ENCODE results near the gene DNLZ.

Gene DNLZ

GRCh38 chr9:136377341-136378169 lies 14.0 kb upstream of the DNLZ start:
- H3K27ac ChIP-seq = no peak overlapping the region
- no peak for DNase-seq (ENCODE audit: low read depth, low spot score)

GRCh38 chr9:136376457-136376856 lies 12.9 kb upstream of the DNLZ start:
- no peak for DNase-seq (ENCODE audit: low read depth, low spot score)
- no peak overlapping the region for H3K27ac ChIP-seq

DNA sequence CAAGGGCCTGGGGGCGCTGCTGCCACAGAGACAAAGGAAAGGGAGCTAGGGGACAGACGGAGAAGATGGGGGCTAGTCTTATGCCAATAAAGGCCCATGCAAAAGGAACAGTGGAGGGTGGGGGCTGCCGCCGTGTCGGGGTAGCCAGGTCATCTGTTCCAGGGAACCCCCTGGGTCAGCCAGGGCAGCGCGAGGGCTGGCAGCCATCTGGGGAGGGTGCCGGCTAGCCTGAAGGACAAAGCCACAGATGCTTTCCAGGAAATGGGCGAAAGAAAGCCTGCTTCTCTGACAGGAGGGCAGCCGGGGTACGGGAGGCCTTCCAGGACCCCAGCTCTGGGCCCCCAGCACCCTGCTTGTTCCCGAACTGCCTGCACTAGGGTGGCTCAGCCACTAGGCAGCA lies 11.6 kb upstream of the DNLZ start:
- H3K27ac ChIP-seq = no peak overlapping the region
- no peak for DNase-seq (ENCODE audit: low read depth, low spot score)

DNA sequence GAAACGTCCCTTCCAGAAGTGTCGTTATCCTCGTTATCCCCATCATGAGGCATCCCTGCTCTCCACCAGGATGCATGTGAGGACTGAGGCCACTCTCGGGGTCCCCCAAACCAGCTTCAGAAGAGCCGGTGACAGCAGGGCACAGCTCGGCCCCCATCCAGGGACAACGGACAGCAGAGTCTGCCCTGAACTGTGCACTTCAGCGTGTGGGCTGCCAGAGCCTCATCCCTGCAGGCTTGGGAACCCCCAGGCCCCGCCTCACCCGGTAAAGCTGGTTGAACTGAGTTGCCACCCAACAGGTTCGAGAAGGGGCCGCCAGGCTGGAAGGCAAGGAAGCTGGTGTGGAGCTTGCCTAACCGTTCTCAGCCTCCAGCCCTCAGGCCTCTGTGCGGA lies 10.6 kb upstream of the DNLZ start:
- no peak overlapping the region for H3K27ac ChIP-seq
- DNase-seq (ENCODE audit: low read depth, low spot score) = no peak

DNA sequence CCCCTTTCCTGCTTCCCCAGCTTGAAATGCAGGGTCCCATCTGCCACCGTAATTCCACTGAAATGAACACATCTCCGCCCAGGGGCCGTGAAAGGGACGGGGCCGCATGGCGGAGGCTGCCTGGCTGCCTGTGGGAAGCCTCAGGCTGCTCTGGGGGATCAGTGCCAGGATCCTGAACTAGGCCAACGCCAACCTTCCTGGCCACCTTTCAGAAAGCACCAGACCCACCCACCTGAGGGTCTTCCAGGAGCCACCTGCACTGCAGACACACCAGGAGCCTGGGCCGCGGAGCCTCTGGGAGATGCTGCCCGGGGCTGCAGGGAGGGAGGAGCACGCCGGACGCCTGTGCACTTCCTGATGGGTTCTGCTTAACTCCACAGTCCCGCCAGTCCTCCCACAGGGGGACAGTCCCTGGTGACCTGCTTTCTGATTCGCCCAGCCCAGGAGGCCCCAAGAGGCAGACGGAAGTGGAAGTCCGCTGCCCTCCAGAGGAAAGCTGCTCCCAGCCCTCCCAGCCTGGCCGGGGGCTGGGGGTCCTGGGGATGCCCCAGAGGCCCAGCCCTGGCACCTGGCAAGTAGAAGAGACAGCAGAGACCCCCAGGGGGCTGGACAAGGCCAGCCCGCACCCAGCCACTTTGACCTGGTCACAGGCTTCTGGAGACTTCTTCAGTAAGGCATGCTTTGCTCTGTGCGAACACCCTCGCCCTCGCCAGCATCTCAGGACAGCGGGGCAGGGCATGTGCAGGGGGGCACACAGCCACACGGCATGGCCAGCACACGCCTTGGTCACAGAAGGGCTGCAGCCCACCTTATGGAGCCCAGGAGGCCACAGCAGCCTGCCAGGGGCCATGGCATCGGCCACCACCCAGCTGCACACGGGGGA lies 10.0 kb upstream of the DNLZ start, which contains the start of gene CARD9:
Gene CARD9 (minus strand): TSS at position 370 of the 883 bp plus-strand sequence. CDS start 1,591 bp downstream, outside the sequence.
- peak within 1 kb of the TSS; percentile 19 for H3K27ac ChIP-seq
- no peak for DNase-seq (ENCODE audit: low read depth, low spot score)

- H3K27ac ChIP-seq = peak overlapping the region; percentile 19
- DNase-seq (ENCODE audit: low read depth, low spot score) = peak; percentile 39
These were observed 9.2 kb upstream of the DNLZ start for GRCh38 chr9:136372561-136373299.

DNA sequence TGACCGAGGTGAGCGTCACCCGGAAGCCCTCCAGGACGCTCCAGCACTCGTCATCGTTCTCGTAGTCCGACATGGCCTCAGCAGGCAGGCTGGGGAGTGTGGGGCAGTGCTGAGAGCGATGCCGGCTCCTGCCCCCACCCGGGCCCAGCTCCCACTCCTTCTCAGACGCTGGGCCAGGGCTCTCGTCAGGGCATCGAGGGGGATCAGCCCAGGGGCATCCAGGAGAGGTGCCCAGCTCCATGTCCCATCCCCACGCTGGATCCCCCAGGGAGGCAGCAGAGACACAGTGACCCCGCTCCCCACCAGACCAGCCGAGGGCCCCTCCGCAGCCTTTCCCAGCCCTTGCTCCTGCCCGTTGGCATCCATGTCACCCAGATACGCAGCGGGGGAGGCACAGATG lies 8.5 kb upstream of the DNLZ start:
- H3K27ac ChIP-seq = no peak overlapping the region
- DNase-seq (ENCODE audit: low read depth, low spot score) = no peak

DNA sequence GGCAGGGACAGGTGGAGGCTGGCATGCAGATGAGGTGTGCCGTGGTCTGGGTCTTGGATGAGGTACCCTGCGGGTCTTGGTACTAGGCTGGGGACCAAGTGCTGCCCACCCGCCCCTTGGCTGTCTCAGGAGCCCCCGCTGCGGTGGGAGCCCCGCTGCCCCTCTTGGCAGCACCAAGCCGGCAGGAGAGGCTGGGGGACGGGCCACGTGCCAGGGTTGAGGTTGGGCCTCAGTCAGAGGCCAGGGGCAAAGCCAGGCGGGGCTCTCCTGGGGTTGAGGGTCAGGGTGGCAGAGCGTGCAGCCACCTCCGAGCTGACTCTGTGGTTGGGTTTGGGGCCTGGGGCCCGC lies 8.0 kb upstream of the DNLZ start:
- DNase-seq (ENCODE audit: low read depth, low spot score) = no peak
- H3K27ac ChIP-seq = no peak overlapping the region

GRCh38 chr9:136370687-136371532 lies 7.4 kb upstream of the DNLZ start:
- no peak for DNase-seq (ENCODE audit: low read depth, low spot score)
- H3K27ac ChIP-seq = no peak overlapping the region

- no peak overlapping the region for H3K27ac ChIP-seq
- no peak for DNase-seq (ENCODE audit: low read depth, low spot score)
These were observed 6.5 kb upstream of the DNLZ start for GRCh38 chr9:136370037-136370436.

- H3K27ac ChIP-seq = no peak overlapping the region
- no peak for DNase-seq (ENCODE audit: low read depth, low spot score)
These were observed 4.6 kb upstream of the DNLZ start for GRCh38 chr9:136368190-136368589.

DNA sequence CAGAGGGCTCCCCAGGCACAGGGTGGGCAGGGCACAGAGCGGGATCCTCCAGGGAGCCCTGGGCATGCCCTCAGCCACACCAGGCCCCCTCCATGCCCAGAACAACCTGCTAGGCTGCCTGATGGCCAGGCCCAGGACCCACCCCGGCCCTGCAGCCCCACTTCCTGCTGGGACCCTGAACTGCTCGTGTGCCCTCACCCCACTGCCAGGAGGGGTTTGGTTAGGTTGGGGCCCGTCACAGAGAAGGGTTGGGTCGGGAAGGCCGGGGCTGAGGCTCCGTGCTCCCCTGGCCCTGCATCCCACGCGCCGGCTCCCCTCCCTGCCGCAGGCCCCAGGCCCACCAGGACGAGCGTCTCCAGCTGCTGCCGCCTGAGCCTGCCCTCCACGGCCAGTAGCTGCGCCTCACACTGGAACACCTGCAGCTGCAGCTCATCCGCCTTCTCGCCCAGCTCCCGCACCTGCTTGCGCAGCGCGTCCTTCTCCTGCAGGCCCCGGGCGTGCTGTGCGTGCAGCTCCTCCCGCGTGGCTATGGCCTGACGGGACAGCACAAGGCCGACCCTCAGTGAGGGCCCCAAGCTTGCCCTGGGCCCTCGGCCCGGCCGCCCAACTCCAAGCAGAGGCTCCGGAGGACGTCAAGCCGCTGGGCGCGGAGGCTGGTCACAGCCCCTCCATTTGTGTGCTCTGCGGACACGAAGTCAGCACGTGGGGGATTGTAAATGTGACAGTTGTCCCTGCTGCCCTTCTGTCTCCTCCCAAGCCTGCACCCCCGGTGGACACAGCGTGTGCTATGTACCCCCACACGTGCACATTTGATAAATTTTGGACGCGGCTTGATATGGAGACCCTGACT lies 4.0 kb upstream of the DNLZ start:
- no peak overlapping the region for H3K27ac ChIP-seq
- DNase-seq (ENCODE audit: low read depth, low spot score) = no peak

DNA sequence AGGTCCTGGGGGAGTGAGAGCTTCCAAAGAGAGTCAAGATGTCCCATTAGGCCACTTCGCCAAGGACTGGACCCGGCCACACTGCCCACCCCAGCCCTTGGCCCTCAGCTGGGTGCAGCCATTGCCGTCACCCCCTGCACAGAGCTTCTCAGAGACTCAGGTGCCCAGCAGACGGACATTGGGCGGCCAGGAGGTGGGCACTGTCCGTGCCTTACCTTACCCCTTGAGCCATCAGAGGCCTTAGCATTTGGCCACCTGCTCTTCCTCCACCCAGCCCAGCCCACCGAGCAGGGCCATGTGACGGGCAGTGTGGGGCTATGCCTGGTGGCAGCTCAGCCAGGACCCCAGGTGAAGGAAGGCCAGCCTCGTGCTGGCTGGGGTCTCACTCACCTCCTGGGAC lies 3.3 kb upstream of the DNLZ start:
- no peak for DNase-seq (ENCODE audit: low read depth, low spot score)
- H3K27ac ChIP-seq = no peak overlapping the region

GRCh38 chr9:136365775-136366222 lies 2.3 kb upstream of the DNLZ start:
- DNase-seq (ENCODE audit: low read depth, low spot score) = no peak
- H3K27ac ChIP-seq = no peak overlapping the region

GRCh38 chr9:136364942-136365774 lies 1.6 kb upstream of the DNLZ start:
- H3K27ac ChIP-seq = no peak overlapping the region
- DNase-seq (ENCODE audit: low read depth, low spot score) = no peak

- no peak for DNase-seq (ENCODE audit: low read depth, low spot score)
- H3K27ac ChIP-seq = peak overlapping the region; percentile 90
These were observed 605 bp upstream of the DNLZ start for GRCh38 chr9:136363949-136364748.

DNA sequence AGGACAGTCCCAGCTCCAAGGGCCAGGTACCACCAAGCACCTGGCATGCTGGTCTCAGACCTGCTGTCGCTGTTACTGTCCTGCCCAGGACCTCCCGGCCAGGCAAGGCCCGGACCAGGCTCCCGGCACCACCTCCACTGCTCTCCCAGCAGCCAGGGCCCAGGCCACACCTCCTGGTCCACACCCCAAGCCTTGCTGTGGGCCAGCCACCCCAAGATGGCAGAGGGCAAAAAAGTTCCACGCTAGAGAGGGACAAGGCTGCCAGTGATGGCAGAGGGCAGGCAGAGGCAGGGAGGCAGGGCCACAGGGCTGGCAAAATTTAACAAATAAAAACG lies 1.1 kb downstream of the DNLZ start:
- DNase-seq (ENCODE audit: low read depth, low spot score) = no peak
- no peak overlapping the region for H3K27ac ChIP-seq

All from epithelial cell of prostate (primary cell).